Stimulated activated CD4-positive, alpha-beta T cell treated with anti-CD3 and anti-CD28 coated beads, TNF-alpha, amount 100 ng/mL, for 4 hours (primary cell): ENCODE data around the gene TSPAN4.

ENCODE experiments used
- DNase-seq, 3 experiments: peaks; one replicate each; pipeline ENCODE4 v3.0.0-alpha.2; 2020; ENCODE audit warnings: low read depth in 3 of 3

Gene TSPAN4

DNA sequence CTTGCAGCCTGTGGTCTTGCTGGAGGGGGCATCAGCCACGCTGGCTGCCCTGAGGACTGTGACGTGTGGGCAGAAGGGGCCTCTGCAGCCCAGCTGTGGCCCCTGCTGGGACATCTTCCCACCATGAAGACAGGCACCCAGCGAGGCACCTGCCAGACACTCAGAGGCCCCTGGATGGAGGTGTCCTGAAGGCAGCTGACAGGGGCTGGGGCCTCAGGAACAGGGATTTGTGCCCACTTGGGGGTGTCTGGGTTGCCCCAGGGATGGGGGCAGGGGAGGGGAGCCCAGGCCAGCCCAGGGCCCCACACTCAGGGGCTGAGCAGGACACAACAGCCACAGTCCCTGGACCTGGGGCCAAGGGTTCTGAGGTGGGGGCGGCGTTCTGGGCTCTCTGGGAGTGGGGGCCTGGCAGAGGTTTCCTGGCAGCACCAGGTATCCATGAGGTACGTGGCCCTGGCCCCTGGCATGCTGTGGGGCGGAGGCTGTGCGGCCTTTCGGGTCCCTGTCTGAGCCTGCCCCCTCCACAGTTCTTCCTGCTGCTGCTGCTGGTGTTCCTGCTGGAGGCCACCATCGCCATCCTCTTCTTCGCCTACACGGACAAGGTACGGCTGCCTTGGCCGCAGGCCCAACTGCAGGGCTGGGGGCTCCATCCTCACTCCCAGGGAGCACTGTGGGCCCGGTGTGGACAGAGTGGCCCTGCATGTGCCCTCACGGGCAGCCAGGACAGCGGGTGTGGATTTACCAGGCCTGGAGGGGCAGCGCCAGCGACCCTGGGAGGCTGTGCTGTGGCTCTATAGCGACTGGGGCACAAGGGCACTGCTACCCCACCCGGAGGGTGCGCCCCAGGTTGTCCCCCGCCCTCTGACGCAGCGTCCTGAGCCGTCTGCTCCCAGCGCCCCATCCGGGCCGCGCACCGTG lies 21.5 kb downstream of the TSPAN4 start:
- no peak for DNase-seq

- DNase-seq: no peak
Observed at GRCh38 chr11:864898-865297, 22.2 kb downstream of the TSPAN4 start.

- DNase-seq: no peak
Observed at GRCh38 chr11:865462-866430, 23.1 kb downstream of the TSPAN4 start.

DNA sequence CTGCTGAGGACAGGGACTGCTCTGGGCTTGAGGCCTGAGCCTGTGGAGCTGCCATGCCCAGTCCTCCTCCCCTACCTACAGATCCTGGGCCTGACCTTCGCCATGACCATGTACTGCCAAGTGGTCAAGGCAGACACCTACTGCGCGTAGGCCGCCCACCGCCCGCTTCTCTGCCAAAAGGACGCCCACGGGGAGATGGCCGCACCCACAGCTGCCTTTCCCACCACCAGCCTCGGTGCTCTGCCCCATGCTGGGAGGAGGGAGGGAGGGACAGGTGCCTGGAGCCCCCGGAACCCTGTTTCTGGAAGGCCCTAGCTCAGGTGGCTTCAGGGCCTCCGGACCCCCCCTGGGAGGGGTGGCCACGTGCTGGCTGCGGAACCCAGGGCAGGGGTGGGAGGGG lies 23.8 kb downstream of the TSPAN4 start:
- no peak for DNase-seq

- DNase-seq: no peak
Observed at GRCh38 chr11:867856-868358, 25.3 kb downstream of the TSPAN4 start.

- no peak for DNase-seq
Observed at GRCh38 chr11:868394-868793, 25.7 kb downstream of the TSPAN4 start.

GRCh38 chr11:868802-869201 lies 26.1 kb downstream of the TSPAN4 start:
- DNase-seq: no peak

- no peak for DNase-seq
Observed at GRCh38 chr11:869399-870126, 26.9 kb downstream of the TSPAN4 start.

- DNase-seq: no peak
Observed at GRCh38 chr11:870127-870413, 27.4 kb downstream of the TSPAN4 start.

GRCh38 chr11:870418-870817 lies 27.8 kb downstream of the TSPAN4 start:
- no peak for DNase-seq

GRCh38 chr11:871472-871871 lies 28.8 kb downstream of the TSPAN4 start:
- no peak for DNase-seq

- DNase-seq: no peak
Observed at GRCh38 chr11:872799-873198, 30.1 kb downstream of the TSPAN4 start.

GRCh38 chr11:873706-874105 lies 31.1 kb downstream of the TSPAN4 start:
- no peak for DNase-seq

DNA sequence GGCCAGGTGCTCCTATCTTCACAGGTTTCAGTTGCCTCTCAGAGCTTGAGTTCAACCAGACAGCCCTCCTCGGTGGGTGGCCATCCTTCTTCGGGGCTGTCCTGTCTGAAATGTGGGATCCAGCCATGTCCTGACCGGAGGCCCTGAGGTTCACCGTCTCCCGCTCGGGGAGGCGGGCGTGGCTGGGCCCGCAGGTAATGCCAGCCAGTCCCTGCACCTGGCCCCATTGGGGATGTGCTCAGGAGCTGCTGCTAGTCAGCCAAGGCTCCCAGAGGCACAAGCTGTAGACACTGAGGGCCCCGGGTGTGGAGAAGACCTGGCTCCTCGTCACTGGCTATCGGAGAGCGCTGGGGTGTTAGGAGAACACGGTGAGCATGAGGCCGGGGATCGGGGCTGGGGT lies 32.6 kb downstream of the TSPAN4 start:
- no peak for DNase-seq

DNA sequence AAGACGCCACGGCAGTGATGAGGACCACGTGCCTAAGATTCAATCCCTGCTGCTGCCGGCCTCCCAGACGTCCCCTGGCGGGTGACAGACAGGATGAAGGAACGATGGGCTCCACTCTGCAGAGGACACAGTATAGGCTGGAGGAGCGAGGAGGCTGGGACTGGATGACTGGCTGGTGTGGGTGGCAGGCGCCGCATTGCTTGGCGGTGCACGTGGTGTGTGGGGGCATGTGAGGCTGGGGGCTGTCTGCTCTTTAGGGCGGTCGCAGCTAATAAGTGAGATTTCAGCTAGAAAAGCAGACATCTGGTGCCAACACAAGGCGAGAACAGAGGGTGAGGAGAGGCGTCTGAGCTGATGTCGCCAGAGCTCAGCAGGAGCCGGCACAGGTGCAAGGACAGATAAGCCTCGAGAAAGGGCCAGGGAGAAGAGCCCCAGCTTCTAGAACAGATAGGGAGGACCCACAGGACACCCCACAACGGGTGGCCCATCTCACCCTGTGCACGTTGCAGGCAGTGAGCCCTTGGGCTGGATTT lies 33.2 kb downstream of the TSPAN4 start:
- DNase-seq: no peak

GRCh38 chr11:876545-876944 lies 33.9 kb downstream of the TSPAN4 start:
- DNase-seq: no peak

GRCh38 chr11:877565-877964 lies 34.9 kb downstream of the TSPAN4 start:
- no peak for DNase-seq

DNA sequence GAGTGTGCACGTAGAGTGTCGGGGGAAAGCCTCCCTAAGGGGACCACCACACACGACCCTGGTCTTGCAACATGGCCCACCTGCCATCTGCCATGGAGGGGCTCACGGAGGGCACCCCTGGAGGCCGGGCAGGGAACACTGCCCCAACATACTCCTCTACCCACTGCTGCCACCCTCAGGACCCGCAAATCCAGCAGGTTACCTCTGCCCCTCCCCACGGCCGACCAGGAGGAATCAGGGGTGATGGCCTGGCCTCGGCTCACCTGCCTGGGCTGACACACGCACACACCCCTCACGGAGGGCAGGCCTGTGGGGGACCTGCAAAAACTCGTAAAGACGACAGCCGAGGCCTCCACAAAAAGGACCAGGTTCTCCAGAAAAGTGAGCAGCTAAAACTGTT lies 37.8 kb downstream of the TSPAN4 start:
- DNase-seq: no peak

DNA sequence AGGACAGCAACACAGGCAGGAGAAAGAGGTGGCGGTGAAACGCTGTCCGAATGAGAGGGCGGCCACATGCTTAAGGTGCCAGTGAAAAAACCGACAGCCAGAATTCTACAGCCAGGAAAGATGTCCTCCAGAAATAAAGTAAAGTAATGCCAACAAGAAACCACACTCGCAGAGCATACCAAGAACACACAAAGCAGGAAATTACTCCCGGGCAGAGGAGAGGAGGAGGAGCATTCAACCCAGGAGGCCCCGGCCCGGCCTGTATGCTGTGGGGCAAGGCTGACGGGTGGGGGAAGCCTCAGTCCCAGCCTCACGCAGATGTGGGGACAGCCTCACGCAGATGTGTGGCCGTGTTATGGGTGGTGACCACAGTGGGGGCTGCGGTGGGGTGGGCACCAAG lies 39.9 kb downstream of the TSPAN4 start:
- no peak for DNase-seq

DNA sequence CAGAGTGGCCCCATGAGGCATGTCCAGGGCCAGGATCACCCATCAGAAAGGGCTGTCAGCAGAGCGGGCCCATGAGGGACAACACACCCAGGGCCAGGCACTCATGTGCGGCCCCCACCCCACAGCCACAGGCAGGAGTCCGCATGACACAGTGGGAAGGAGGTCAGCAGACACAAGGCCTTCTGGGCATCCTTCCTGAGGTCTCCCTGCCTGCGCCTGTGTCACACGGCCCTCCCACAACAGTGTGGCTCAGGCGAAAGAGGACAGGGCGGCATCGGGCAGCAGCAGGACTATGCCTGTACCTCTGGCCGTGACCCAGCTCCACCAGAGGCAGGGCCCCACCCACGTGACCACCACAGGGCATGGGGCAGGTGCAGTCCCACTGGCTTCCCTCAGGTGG lies 40.9 kb downstream of the TSPAN4 start:
- no peak for DNase-seq

DNA sequence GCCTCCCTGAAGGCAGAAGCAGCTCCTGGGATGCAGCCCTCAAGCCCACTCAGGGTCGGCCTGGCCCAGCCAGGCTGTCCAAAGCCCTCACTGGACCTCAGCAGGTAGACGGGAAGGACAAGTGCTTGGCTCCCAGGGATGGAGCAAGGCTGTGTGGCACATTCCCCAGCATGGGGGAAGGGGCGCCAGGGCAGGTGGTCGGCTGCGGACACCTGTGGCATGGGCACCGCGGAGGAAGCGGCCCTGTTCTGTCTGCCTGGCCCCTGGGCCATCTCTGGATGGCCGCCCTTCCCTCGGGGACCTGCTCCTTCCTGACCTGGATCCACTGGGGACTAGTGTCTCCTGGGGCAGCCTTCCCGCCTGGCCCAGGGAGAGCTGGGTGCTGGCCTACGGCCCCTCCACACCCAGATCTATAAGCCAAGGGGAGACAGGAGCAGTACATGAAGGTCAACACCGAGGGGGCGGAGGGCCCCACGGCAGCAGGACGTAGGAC lies 42.0 kb downstream of the TSPAN4 start:
- no peak for DNase-seq

DNA sequence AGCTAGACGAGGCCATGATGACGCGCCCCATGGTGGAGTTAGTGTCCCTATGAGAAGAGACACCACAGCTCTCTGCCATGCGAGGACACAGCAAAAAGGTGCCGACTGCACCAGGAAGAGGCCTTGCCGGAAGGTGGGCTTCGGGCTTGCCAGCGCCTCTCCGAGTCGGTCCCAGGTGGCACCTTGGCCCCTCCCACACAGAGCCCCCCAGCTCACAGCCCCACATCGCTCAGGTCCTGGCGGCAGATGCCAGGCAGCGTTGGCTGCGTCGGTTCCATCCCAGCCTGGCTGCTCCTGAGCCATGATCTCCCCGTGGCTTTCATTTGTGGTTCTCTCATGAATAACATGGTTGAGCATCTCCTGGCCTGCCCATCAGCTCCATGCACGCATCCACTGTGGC lies 43.9 kb downstream of the TSPAN4 start:
- DNase-seq: no peak
